K562 (cell line): ENCODE data around the gene FILIP1L.

Source experiments
- CTCF ChIP-seq, 3 experiments: IDR thresholded peaks in 2 of 3; conservative IDR thresholded peaks in 1 of 3; 2 replicates each; pipeline ENCODE4 v1.5.1; 2011 to 2012; ENCODE audit warnings: low read length in 3 of 3, mild to moderate bottlenecking in 3 of 3, control low read depth in 2 of 3, improper control_type of control experiment in 1 of 3, inconsistent platforms in 1 of 3, low read depth in 1 of 3, mixed read lengths in 1 of 3, moderate library complexity in 1 of 3; ENCODE audit not compliant: insufficient read depth in 2 of 3
- FOS ChIP-seq: IDR thresholded peaks from 3 replicates; pipeline ENCODE4 v1.6.1; 2011; ENCODE audit not compliant: insufficient read length; ENCODE audit errors: extremely low read depth
- POLR2A ChIP-seq: fragments of 450-650 bp; conservative IDR thresholded peaks from 2 replicates; pipeline ENCODE4 v1.6.1; 2016
- PREB ChIP-seq: sonication (generic); formaldehyde crosslinking; IDR thresholded peaks from 2 replicates; pipeline ENCODE4 v1.8.1; 2023; ENCODE audit warnings: mild to moderate bottlenecking, missing genetic modification reagents
- RFX5 ChIP-seq: IDR thresholded peaks from 2 replicates; pipeline ENCODE4 v1.6.1; 2011; ENCODE audit warnings: low read depth, mild to moderate bottlenecking, improper control_type of control experiment, low read length
- SUPT5H ChIP-seq: fragments of 450-650 bp; IDR thresholded peaks from 2 replicates; pipeline ENCODE4 v1.6.1; 2016
- TEAD4 ChIP-seq, 2 experiments: sonication (generic) in 1 of 2; formaldehyde crosslinking in 1 of 2; IDR thresholded peaks; 2 replicates each; pipeline versions ENCODE4 v1.6.1 to v1.8.0; 2012 to 2022; ENCODE audit warnings: borderline replicate concordance in 1 of 2, inconsistent platforms in 1 of 2, low read length in 1 of 2, mild to moderate bottlenecking in 1 of 2, missing genetic modification reagents in 1 of 2
- TRIM28 ChIP-seq: fragments of 450-650 bp; IDR thresholded peaks from 2 replicates; pipeline ENCODE4 v1.6.1; 2017
- TSHZ1 ChIP-seq: fragments of 250-450 bp; sonication (Bioruptor Pico); IDR thresholded peaks from 2 replicates; pipeline ENCODE4 v1.4.0; 2020; ENCODE audit warnings: mild to moderate bottlenecking, moderate library complexity
- YY1 ChIP-seq, 3 experiments: IDR thresholded peaks; 2 replicates each; pipeline ENCODE4 v1.6.1; 2011; ENCODE audit warnings: low read length in 2 of 3, mild to moderate bottlenecking in 2 of 3, moderate library complexity in 2 of 3, borderline replicate concordance in 1 of 3, control low read depth in 1 of 3, low read depth in 1 of 3; ENCODE audit not compliant: insufficient read depth in 3 of 3, insufficient replicate concordance in 2 of 3, control insufficient read depth in 1 of 3, insufficient read length in 1 of 3; ENCODE audit errors: extremely low read depth in 1 of 3
- ZNF696 ChIP-seq: fragments of 250-450 bp; sonication (Bioruptor Pico); conservative IDR thresholded peaks from 2 replicates; pipeline ENCODE4 v1.4.0; 2020; ENCODE audit warnings: mild to moderate bottlenecking, moderate library complexity
- ZZZ3 ChIP-seq: fragments of 450-650 bp; IDR thresholded peaks from 2 replicates; pipeline ENCODE4 v1.6.1; 2016; ENCODE audit warnings: antibody characterized with exemption, mild to moderate bottlenecking, moderate library complexity

GRCh38 chr3:99910752-99911290, 203.5 kb downstream of the FILIP1L start:
- TF ChIP-seq FOS (no peak), TRIM28 (no peak), YY1 (IDR thresholded peaks at IDR 0.05; ENCODE audit: borderline replicate concordance in 1 of 3, control insufficient read depth in 1 of 3, extremely low read depth in 1 of 3, insufficient read depth in 3 of 3, insufficient read length in 1 of 3, insufficient replicate concordance in 2 of 3, low read depth in 1 of 3, low read length in 2 of 3) (no peak), RFX5 (no peak), POLR2A (no peak), TEAD4 (IDR thresholded peaks at IDR 0.05; ENCODE audit: low read length) (no peak), TEAD4 (CRISPR knock-in tag; IDR thresholded peaks at IDR 0.05; ENCODE audit: borderline replicate concordance) (no peak), ZZZ3 (no peak), ZNF696 (no peak), CTCF (IDR thresholded peaks at IDR 0.05 in 2 of 3, conservative IDR thresholded peaks at IDR 0.05 in 1 of 3; ENCODE audit: insufficient read depth in 2 of 3, low read depth in 1 of 3, low read length in 3 of 3) (no peak), PREB (CRISPR knock-in tag) (no peak), TSHZ1 (CRISPR knock-in tag) (no peak), SUPT5H (no peak)
